GM18498 (cell line): ENCODE data around the gene TMEM191C.
"Not testable (repeated sequence)": the region's sequence is repeated elsewhere in the genome, so short reads cannot be mapped to it uniquely, and the experiment has no call there.

ENCODE experiments used
- ATAC-seq: cut with Tn5 transposase; IDR thresholded peaks from one replicate; pipeline ENCODE4 v1.9.1; 2021; ENCODE audit warnings: mild to moderate bottlenecking, moderate library complexity; ENCODE audit not compliant: unreplicated experiment

The TMEM191C gene

DNA sequence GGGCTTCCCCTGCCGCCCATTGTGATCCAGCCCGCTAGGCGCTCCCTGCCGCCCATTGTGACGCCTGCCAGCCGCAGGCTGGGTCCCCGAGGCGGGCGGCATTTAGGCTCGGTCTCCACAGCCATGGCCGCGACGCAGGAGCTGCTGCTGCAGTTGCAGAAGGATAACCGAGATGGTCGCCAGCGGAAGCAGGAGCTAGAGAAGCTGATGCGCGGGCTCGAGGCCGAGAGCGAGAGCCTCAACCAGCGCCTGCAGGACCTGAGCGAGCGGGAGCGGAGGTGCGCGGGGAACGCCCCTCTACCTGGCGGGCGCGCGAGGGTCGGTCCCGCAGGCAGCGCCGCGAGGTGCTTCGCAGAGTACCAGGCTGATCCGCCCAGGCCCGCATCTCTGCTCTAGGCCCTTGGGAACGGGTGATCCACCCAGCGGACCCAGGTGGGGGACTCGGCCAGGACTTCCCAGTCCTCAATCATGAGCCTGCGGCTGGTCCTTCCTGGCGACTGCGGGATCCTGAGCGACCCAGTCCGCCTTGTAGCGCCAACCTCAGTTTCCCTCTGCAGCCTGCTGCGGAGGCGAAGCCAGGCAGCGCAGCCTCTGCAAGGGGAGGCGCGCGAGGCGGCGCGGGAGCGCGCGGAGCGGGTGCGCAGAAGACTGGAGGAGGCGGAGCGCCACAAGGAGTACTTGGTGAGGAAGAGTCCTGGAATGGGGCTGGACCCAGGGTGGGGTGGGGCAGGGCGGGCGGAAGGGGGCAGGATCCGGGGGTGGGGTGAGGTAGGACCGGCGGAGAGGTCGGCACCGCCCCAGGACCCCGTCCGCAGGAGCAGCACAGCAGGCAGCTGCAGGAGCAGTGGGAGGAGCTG, at the start of gene TMEM191C:
Gene TMEM191C (plus strand): TSS at position 51 of the 857 bp plus-strand sequence. CDS start 73 bp downstream, at position 124.
- ATAC-seq = peak; percentile 12

GRCh38 chr22:21417853-21418252, 49.3 kb upstream of the TMEM191C start:
- ATAC-seq = peak; percentile 7

DNA sequence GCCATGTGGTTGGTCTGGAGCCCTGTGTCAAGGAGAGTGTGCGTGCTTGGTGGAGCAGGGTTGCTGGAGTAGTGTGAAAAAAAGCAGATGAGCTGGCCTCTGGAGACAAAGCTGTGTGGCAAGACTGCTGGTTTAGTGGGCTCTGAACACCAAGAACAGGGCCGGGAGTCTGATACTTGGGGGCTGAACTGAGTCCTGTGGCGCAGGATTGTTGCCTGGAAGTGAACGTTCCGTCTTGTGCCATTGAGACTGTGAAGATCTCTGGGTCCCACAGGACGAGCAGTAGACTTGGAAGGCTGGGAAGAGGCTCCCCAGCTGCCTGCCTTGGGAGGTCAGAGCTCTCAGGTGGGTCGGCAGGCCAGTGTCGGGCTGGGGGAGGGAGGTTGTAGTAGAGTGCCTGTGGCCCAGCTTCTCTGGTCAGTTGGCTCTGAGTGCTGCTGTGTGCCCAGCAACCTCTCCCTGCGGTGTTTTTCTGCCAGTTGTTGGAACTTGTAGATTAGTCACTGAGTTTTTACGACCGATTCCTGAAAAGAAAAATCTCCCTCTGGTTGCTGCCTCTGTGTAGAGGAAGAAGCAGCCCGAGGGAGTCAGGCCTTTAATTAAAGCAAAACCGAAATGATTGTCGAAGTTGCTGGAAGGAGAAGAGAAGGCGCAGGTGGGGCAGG, 48.1 kb upstream of the TMEM191C start:
- not testable (repeated sequence) for ATAC-seq

DNA sequence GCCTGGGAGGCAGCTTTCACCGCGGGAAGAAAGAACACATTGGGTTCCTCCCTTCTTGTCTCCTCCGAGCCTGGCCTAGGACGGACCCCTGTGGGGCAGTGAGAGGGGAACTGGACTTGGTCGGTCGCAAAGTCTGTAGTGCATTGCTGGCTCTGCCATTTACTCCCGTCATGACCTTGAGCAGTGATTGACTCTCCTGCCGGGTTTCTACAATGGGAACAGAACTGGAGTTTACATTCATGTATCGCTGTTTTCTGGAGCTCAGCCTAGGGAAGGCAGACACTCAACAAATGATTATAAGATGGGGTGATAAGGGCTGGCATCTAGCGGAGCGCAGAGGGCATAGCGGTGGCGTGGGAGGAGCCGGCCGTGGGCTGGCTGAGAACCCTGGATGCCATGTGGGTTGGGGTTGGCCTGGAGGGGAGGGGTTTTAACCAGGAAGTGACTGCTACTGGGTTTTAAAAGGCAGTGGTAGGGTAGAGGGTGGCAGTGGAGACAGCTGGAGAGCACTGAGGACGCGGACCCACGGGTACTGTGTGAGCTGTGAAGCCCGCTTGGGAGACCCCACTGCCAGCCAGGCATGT, 46.9 kb upstream of the TMEM191C start:
- ATAC-seq = not testable (repeated sequence)

GRCh38 chr22:21424084-21424709, 43.0 kb upstream of the TMEM191C start:
- not testable (repeated sequence) for ATAC-seq

- not testable (repeated sequence) for ATAC-seq
Observed at GRCh38 chr22:21434378-21435233, 32.6 kb upstream of the TMEM191C start.

GRCh38 chr22:21435998-21436810, 31.0 kb upstream of the TMEM191C start:
- not testable (repeated sequence) for ATAC-seq

GRCh38 chr22:21438013-21438412, 29.2 kb upstream of the TMEM191C start:
- ATAC-seq = not testable (repeated sequence)

DNA sequence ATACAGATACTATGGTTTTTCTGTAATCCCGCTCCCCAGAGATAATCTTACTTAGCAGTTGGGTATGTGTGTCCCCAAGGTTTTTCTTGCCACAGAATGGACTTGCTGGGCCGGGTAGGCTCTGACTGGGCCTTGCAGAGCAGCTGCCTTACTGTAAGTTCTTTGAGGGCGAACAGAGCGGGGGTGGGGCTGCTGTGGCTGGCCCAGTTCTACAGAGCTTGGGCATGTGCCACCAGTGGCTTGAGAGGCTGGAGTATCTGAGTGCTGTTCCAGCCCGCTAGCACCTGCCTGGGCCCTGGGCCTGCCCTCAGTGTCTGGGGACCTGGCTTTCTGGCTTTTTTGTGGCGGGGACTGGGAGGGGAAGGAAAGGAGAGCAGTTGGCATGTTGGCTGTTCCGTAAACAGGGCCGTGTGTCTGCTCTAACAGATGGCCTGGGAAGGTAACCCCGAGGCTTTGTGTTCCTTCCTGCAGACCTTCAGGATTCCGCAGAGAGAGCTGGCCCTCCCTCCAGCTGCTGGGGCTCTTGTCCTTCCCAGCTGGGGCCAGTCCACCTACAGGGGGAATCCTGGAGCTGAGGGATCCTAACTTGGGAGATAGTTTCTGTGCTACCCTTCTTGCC, 27.1 kb upstream of the TMEM191C start:
- not testable (repeated sequence) for ATAC-seq

- not testable (repeated sequence) for ATAC-seq
Observed at GRCh38 chr22:21440676-21441075, 26.5 kb upstream of the TMEM191C start.

DNA sequence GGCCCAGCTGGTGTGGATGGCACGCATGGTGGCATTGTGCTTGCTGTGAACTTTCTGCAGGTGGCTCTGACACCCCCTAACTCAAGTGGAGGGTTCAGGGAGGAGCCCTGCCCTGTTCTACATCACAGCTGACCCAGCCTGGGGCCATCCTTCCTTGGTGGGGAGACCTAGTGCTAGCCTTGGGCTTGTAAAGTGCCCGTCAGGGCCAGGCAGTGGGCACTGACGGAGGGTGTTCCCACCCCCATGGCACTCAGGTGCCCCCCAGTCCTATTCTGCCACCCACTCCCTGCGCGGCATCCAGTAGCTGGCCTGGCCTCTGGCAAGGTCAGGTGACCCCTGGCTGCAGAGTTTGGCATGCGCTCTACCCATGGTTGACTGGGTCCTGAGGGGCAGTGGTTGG, 26.0 kb upstream of the TMEM191C start:
- ATAC-seq = not testable (repeated sequence)

GRCh38 chr22:21442123-21442522, 25.1 kb upstream of the TMEM191C start:
- not testable (repeated sequence) for ATAC-seq

GRCh38 chr22:21442646-21443045, 24.5 kb upstream of the TMEM191C start:
- not testable (repeated sequence) for ATAC-seq

DNA sequence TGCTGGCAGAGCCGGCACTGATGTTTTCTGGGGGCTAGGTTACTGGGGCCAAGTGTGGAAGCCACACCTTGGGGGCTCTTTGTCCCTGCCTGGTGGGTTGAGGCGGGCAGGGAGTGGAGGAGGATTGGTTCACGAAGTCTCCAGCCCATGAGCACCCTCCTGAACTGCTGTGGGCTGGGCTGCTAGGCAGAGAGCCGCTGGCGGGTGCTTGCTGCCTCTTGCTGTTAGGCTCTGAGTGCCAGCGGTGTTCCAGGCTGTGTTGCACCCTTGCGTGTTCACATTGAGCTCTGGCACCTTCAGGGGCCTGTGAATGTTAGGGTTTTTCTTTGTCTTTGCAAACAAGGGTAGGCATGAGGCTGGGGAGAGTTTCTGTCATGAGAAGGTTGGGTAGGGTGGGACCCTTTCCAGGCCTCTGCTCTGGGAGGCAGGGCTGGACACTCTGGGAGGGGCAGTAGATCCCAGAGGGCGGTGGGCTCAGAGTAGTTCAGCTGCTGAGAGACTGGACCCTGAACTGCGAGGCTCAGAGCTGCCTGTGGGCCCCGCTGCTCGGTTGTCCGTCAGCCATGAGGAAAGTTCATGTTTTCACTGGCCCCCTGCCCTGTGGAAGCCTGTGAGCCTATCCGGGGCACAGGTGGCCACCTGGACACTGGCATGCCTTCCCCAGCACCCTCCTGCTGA, 24.0 kb upstream of the TMEM191C start:
- ATAC-seq = no peak

DNA sequence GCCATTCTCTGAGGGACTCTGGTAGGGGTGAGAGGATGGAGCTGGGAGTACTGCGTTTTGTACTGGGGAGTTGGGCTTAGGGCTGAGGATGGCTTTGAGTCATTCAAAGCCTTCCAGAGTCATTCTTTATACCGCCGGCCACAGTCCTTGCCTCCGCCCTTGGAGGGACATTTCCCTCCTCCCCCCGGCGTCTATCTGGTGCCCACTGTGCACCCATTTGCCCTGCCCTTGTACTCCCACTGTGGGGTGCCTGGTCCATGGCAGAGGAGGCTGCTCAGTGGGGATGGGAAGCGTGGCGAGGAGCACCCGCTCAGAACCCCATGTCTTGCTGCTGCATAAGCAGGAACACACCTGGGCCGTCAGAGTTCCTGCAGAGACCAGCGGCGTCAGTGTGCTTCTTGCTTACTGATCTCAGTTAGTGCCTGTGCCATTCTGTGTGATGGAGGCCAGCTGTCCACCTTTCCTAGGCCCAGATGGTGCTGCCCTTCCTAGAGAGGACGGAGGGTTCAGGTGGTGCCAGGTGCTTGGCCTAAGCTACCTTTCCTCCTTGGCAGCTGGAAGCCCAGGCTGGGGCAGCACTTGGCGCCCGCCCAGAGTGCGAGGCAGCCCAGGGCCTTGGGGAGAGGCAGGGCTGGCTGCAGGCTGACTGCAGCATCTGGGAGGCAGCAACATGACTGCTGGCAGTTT, 23.3 kb upstream of the TMEM191C start:
- ATAC-seq = no peak

GRCh38 chr22:21444701-21445436, 22.3 kb upstream of the TMEM191C start:
- no peak for ATAC-seq
